Measurements from ENCODE around the gene KDM5B. TPM values are rescaled to one million over a fixed set of nuclear protein-coding genes. Genes with fewer than 3 reads are reported as not detected.
A peak's percentile ranks its signal among the peaks of the same experiment; 100 is the strongest.

Gene KDM5B
- total and polyA plus RNA-seq, 9 of the 15 experiments (the other 6 are each of a cell fraction or from before 2014, with no cell fraction given): 15.4 to 90.6 (median 57.1) TPM

DNA sequence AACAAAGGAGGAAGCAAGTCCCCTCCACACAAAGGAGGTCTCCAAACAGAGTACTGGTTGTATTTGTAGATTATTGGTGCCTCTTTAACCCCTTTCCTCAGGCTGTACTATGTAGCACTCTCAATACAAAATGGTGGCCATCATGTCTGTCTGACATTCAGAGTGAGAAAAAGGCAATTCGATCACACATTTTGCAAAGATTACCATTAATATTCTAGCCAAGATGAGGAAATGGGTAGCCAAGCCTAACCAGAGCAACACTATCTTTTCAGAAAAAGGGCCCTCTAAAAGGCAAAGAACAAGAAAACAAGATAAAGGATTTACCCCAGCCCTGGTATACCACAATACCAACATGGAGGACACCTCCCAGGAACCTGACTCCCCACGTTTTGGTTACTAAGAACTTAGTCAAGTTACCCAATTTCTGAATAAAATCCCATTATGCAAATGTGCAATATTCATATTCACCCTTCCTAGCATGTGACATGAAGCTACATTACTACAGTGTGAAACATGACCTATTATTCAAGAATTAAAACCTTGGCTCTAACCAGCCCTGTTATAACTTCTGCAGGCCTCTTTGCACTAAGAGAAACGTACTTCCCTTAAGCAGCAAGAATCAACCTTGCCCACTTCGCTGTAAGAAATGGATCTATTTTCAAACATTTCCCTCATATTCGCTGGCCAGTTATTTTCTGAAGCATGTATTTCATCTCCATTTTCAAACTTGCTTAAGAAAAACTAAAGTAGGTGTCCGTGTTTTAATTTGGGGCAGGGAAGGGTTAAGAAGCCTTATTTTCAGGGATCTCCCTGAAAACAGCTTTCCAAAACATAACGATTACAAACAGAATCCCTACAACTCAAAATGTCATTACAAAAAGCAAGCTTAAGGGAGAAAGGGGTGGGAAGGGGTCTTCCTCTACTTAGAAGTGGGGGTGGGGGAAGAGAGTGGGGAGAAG lies 2.1 kb downstream of the KDM5B start (continued):
- TF ChIP-seq, protein P1, sequence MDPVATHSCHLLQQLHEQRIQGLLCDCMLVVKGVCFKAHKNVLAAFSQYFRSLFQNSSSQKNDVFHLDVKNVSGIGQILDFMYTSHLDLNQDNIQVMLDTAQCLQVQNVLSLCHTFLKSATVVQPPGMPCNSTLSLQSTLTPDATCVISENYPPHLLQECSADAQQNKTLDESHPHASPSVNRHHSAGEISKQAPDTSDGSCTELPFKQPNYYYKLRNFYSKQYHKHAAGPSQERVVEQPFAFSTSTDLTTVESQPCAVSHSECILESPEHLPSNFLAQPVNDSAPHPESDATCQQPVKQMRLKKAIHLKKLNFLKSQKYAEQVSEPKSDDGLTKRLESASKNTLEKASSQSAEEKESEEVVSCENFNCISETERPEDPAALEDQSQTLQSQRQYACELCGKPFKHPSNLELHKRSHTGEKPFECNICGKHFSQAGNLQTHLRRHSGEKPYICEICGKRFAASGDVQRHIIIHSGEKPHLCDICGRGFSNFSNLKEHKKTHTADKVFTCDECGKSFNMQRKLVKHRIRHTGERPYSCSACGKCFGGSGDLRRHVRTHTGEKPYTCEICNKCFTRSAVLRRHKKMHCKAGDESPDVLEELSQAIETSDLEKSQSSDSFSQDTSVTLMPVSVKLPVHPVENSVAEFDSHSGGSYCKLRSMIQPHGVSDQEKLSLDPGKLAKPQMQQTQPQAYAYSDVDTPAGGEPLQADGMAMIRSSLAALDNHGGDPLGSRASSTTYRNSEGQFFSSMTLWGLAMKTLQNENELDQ (CRISPR knock-in tag; IDR thresholded peaks at IDR 0.05; ENCODE audit: borderline replicate concordance): no peak
- TF ChIP-seq, protein P2, sequence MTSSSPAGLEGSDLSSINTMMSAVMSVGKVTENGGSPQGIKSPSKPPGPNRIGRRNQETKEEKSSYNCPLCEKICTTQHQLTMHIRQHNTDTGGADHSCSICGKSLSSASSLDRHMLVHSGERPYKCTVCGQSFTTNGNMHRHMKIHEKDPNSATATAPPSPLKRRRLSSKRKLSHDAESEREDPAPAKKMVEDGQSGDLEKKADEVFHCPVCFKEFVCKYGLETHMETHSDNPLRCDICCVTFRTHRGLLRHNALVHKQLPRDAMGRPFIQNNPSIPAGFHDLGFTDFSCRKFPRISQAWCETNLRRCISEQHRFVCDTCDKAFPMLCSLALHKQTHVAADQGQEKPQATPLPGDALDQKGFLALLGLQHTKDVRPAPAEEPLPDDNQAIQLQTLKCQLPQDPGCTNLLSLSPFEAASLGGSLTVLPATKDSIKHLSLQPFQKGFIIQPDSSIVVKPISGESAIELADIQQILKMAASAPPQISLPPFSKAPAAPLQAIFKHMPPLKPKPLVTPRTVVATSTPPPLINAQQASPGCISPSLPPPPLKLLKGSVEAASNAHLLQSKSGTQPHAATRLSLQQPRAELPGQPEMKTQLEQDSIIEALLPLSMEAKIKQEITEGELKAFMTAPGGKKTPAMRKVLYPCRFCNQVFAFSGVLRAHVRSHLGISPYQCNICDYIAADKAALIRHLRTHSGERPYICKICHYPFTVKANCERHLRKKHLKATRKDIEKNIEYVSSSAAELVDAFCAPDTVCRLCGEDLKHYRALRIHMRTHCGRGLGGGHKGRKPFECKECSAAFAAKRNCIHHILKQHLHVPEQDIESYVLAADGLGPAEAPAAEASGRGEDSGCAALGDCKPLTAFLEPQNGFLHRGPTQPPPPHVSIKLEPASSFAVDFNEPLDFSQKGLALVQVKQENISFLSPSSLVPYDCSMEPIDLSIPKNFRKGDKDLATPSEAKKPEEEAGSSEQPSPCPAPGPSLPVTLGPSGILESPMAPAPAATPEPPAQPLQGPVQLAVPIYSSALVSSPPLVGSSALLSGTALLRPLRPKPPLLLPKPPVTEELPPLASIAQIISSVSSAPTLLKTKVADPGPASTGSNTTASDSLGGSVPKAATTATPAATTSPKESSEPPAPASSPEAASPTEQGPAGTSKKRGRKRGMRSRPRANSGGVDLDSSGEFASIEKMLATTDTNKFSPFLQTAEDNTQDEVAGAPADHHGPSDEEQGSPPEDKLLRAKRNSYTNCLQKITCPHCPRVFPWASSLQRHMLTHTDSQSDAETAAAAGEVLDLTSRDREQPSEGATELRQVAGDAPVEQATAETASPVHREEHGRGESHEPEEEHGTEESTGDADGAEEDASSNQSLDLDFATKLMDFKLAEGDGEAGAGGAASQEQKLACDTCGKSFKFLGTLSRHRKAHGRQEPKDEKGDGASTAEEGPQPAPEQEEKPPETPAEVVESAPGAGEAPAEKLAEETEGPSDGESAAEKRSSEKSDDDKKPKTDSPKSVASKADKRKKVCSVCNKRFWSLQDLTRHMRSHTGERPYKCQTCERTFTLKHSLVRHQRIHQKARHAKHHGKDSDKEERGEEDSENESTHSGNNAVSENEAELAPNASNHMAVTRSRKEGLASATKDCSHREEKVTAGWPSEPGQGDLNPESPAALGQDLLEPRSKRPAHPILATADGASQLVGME (CRISPR knock-in tag; IDR thresholded peaks at IDR 0.05): peak; percentile 84; the same call in 1 of the 2 replicates
- TF ChIP-seq ZFP30 (CRISPR knock-in tag; IDR thresholded peaks at IDR 0.05; ENCODE audit: borderline replicate concordance): no peak
- TF ChIP-seq SREBF2 (CRISPR knock-in tag; IDR thresholded peaks at IDR 0.05): 0 out of 2 replicates have a peak, but pooled peaks have one; percentile 71
- no peak for TF ChIP-seq LARP7 (IDR thresholded peaks at IDR 0.05)
- no peak for TF ChIP-seq FOSL1 (tag; conservative IDR thresholded peaks at IDR 0.05)
- TF ChIP-seq YY1 (IDR thresholded peaks at IDR 0.05; ENCODE audit: borderline replicate concordance in 1 of 3, control insufficient read depth in 1 of 3, extremely low read depth in 1 of 3, insufficient read depth in 3 of 3, insufficient read length in 1 of 3, insufficient replicate concordance in 2 of 3, low read depth in 1 of 3, low read length in 2 of 3): peak; percentile 16 to 90 (median 49)
- no peak for TF ChIP-seq PHF20 (IDR thresholded peaks at IDR 0.05; ENCODE audit: partially characterized antibody)
- no peak for TF ChIP-seq FOXK1 (CRISPR knock-in tag; IDR thresholded peaks at IDR 0.05; ENCODE audit: borderline replicate concordance)
- TF ChIP-seq KDM2B (CRISPR knock-in tag; IDR thresholded peaks at IDR 0.05): no peak
- TF ChIP-seq SP2 (IDR thresholded peaks at IDR 0.05; ENCODE audit: extremely low read depth, low read depth, low read length, poor library complexity, severe bottlenecking): no peak
- no peak for TF ChIP-seq TOE1 (IDR thresholded peaks at IDR 0.05; ENCODE audit: borderline replicate concordance)
- no peak for TF ChIP-seq TOE1 (CRISPR knock-in tag; IDR thresholded peaks at IDR 0.05; ENCODE audit: borderline replicate concordance, low read depth)

Measured in K562 (cell line).